GM23338 (cell line): ENCODE results near the gene SCYGR2. TPM values are rescaled to one million over a fixed set of nuclear protein-coding genes. Genes with fewer than 3 reads are reported as not detected.
A peak's percentile ranks its signal among the peaks of the same experiment; 100 is the strongest.

Source experiments
- ATAC-seq: fragments of 200-7000 bp; cut with Tn5 transposase; 3 replicates; pipeline ENCODE4 v1.9.1; 2020
- DNase-seq: peaks from one replicate; pipeline ENCODE4 v3.0.0-alpha.2; 2015; ENCODE audit warnings: low spot score
- H2AFZ ChIP-seq: fragments of 200-600 bp; sonication (generic); 2 replicates; pipeline ENCODE4 v1.8.0; 2016; ENCODE audit warnings: antibody characterized with exemption, mild to moderate bottlenecking, moderate library complexity
- H3F3A ChIP-seq: fragments of 200-600 bp; sonication (generic); replicated peaks from 2 replicates; pipeline ENCODE4 v1.8.0; 2017; ENCODE audit warnings: antibody characterized with exemption, mixed run types, low read depth
- H3K27ac ChIP-seq: fragments of 200-600 bp; sonication (generic); 2 replicates; pipeline ENCODE4 v1.6.1; 2016; ENCODE audit warnings: low read depth
- H3K27me3 ChIP-seq: fragments of 200-600 bp; sonication (generic); 2 replicates; pipeline ENCODE4 v1.8.0; 2016; ENCODE audit warnings: mild to moderate bottlenecking, mixed run types, moderate library complexity; ENCODE audit not compliant: insufficient read depth
- H3K36me3 ChIP-seq: fragments of 200-600 bp; sonication (generic); 2 replicates; pipeline ENCODE4 v1.8.0; 2016; ENCODE audit warnings: mild to moderate bottlenecking; ENCODE audit not compliant: insufficient read depth
- H3K4me1 ChIP-seq: fragments of 200-600 bp; sonication (generic); 2 replicates; pipeline ENCODE4 v1.8.0; 2016; ENCODE audit warnings: mild to moderate bottlenecking, moderate library complexity; ENCODE audit not compliant: insufficient read depth
- H3K4me2 ChIP-seq: fragments of 200-600 bp; sonication (generic); 2 replicates; pipeline ENCODE4 v1.7.1; 2017; ENCODE audit warnings: mixed run types
- H3K4me3 ChIP-seq: fragments of 200-600 bp; sonication (generic); 2 replicates; pipeline ENCODE4 v1.6.1; 2016; ENCODE audit warnings: mixed run types
- H3K79me2 ChIP-seq: fragments of 200-600 bp; sonication (generic); replicated peaks from 2 replicates; pipeline ENCODE4 v1.8.0; 2017; ENCODE audit warnings: mild to moderate bottlenecking; ENCODE audit not compliant: insufficient read depth
- H3K9me2 ChIP-seq: fragments of 200-600 bp; sonication (generic); 2 replicates; pipeline ENCODE4 v1.8.0; 2017; ENCODE audit not compliant: insufficient read depth
- H4K20me1 ChIP-seq: fragments of 200-600 bp; sonication (generic); replicated peaks from 2 replicates; pipeline ENCODE4 v1.8.0; 2017; ENCODE audit warnings: mild to moderate bottlenecking; ENCODE audit not compliant: insufficient read depth
- H3K27ac Mint-ChIP-seq: 2 replicates; pipeline ENCODE4 v1.8.0; 2020; ENCODE audit warnings: inconsistent platforms, mild to moderate bottlenecking, moderate library complexity, mixed read lengths
- H3K27me3 Mint-ChIP-seq: 3 replicates; pipeline ENCODE4 v1.8.0; 2022; ENCODE audit warnings: low read depth, mild to moderate bottlenecking, moderate library complexity, mixed read lengths, inconsistent platforms; ENCODE audit not compliant: insufficient read depth, poor library complexity
- H3K36me3 Mint-ChIP-seq: 3 replicates; pipeline ENCODE4 v1.8.0; 2021; ENCODE audit warnings: low read depth, mild to moderate bottlenecking, inconsistent platforms, moderate library complexity, mixed read lengths
- H3K4me1 Mint-ChIP-seq: 3 replicates; pipeline ENCODE4 v1.8.0; 2020; ENCODE audit warnings: mild to moderate bottlenecking, inconsistent platforms, mixed read lengths
- H3K4me3 Mint-ChIP-seq: 3 replicates; pipeline ENCODE4 v1.8.0; 2021; ENCODE audit warnings: moderate library complexity, mild to moderate bottlenecking, inconsistent platforms, mixed read lengths
- H3K9me3 Mint-ChIP-seq: 3 replicates; pipeline ENCODE4 v1.8.0; 2020; ENCODE audit warnings: moderate library complexity, mild to moderate bottlenecking, inconsistent platforms, mixed read lengths
- CTCF ChIP-seq, 2 experiments: fragments of 200-600 bp in 1 of 2; sonication (generic) in 1 of 2; conservative IDR thresholded peaks; 2 replicates each; pipeline versions ENCODE4 v1.5.1 to v1.6.1; 2016 to 2017; ENCODE audit warnings: antibody characterized with exemption in 2 of 2, low read depth in 2 of 2, mild to moderate bottlenecking in 2 of 2, moderate library complexity in 1 of 2
- EZH2 ChIP-seq: fragments of 200-600 bp; sonication (generic); IDR thresholded peaks from one replicate; pipeline ENCODE4 v1.8.0; 2017; ENCODE audit warnings: antibody characterized with exemption, mild to moderate bottlenecking, low read depth; ENCODE audit not compliant: unreplicated experiment
- REST ChIP-seq: IDR thresholded peaks from one replicate; pipeline ENCODE4 v1.6.1; 2018; ENCODE audit warnings: antibody characterized with exemption; ENCODE audit not compliant: unreplicated experiment
- STAT1 ChIP-seq: IDR thresholded peaks from one replicate; pipeline ENCODE4 v1.6.1; 2016; ENCODE audit warnings: antibody characterized with exemption; ENCODE audit not compliant: unreplicated experiment
- ZNF114 ChIP-seq: fragments of 250-450 bp; sonication (Bioruptor Pico); IDR thresholded peaks from 2 replicates; pipeline ENCODE4 v1.5.0; 2020; ENCODE audit warnings: mild to moderate bottlenecking, moderate library complexity
- polyA plus RNA-seq: library from polyadenylated mRNA; unstranded; fragments of >200 nt; fragmentation: Nextera tagmentation; extraction: Ambion mirVana; gene quantifications from 2 replicates; pipeline ENCODE4 v1.2.1, GENCODE V29; 2016
- total RNA-seq: library from RNA; depleted of rRNA; stranded (reverse); fragments of >200 nt; shearing (Covaris generic); gene quantifications from 2 replicates; pipeline ENCODE4 v1.2.3, GENCODE V29; 2014
- TF ChIP-seq, protein P1 (sequence below): fragments of 250-450 bp; sonication (Bioruptor Pico); IDR thresholded peaks from 2 replicates; pipeline ENCODE4 v1.5.0; 2020; ENCODE audit warnings: mild to moderate bottlenecking, moderate library complexity

Gene SCYGR2
- total and polyA plus RNA-seq, 2 experiments from 2014 or later, result not detected

DNA sequence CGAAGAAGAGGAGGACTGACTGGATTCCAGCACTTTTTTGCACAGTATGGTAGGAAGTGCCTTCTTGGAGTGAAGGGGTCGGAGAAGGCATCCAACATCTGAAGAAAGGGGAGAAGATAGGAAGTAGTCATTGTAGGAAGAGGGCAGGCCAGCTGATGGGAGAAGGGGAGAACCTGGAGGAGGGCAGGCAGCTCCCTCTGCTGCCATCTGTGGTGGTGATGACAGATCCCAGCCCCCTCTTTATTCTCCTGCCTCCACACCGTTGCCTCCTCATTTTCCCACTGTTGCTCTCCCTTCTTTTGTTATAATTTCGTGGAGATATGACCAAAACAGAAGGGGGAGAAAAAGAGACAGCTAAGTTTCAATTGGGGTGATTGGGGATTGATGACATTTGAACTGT, 2.9 kb upstream of the SCYGR2 start (continued):
- TF ChIP-seq, protein P1, sequence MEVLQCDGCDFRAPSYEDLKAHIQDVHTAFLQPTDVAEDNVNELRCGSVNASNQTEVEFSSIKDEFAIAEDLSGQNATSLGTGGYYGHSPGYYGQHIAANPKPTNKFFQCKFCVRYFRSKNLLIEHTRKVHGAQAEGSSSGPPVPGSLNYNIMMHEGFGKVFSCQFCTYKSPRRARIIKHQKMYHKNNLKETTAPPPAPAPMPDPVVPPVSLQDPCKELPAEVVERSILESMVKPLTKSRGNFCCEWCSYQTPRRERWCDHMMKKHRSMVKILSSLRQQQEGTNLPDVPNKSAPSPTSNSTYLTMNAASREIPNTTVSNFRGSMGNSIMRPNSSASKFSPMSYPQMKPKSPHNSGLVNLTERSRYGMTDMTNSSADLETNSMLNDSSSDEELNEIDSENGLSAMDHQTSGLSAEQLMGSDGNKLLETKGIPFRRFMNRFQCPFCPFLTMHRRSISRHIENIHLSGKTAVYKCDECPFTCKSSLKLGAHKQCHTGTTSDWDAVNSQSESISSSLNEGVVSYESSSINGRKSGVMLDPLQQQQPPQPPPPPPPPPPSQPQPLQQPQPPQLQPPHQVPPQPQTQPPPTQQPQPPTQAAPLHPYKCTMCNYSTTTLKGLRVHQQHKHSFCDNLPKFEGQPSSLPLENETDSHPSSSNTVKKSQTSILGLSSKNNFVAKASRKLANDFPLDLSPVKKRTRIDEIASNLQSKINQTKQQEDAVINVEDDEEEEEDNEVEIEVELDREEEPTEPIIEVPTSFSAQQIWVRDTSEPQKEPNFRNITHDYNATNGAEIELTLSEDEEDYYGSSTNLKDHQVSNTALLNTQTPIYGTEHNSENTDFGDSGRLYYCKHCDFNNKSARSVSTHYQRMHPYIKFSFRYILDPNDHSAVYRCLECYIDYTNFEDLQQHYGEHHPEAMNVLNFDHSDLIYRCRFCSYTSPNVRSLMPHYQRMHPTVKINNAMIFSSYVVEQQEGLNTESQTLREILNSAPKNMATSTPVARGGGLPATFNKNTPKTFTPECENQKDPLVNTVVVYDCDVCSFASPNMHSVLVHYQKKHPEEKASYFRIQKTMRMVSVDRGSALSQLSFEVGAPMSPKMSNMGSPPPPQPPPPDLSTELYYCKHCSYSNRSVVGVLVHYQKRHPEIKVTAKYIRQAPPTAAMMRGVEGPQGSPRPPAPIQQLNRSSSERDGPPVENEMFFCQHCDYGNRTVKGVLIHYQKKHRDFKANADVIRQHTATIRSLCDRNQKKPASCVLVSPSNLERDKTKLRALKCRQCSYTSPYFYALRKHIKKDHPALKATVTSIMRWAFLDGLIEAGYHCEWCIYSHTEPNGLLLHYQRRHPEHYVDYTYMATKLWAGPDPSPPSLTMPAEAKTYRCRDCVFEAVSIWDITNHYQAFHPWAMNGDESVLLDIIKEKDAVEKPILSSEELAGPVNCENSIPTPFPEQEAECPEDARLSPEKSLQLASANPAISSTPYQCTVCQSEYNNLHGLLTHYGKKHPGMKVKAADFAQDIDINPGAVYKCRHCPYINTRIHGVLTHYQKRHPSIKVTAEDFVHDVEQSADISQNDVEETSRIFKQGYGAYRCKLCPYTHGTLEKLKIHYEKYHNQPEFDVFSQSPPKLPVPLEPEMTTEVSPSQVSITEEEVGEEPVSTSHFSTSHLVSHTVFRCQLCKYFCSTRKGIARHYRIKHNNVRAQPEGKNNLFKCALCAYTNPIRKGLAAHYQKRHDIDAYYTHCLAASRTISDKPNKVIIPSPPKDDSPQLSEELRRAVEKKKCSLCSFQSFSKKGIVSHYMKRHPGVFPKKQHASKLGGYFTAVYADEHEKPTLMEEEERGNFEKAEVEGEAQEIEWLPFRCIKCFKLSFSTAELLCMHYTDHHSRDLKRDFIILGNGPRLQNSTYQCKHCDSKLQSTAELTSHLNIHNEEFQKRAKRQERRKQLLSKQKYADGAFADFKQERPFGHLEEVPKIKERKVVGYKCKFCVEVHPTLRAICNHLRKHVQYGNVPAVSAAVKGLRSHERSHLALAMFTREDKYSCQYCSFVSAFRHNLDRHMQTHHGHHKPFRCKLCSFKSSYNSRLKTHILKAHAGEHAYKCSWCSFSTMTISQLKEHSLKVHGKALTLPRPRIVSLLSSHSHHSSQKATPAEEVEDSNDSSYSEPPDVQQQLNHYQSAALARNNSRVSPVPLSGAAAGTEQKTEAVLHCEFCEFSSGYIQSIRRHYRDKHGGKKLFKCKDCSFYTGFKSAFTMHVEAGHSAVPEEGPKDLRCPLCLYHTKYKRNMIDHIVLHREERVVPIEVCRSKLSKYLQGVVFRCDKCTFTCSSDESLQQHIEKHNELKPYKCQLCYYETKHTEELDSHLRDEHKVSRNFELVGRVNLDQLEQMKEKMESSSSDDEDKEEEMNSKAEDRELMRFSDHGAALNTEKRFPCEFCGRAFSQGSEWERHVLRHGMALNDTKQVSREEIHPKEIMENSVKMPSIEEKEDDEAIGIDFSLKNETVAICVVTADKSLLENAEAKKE, result no peak
- peak in 1 of 2 experiments; percentile 42; a peak in 2 of 4 replicates for TF ChIP-seq CTCF (conservative IDR thresholded peaks at IDR 0.05; ENCODE audit: low read depth in 2 of 2)

GRCh38 chr2:227597036-227597435, 1.7 kb upstream of the SCYGR2 start:
- H3K4me1 ChIP-seq, result peaks cover 10% of the 10 kb centered on the region; the same call in 1 of the 2 replicates
- H3K9me3 Mint-ChIP-seq, result no peaks in the 10 kb centered on the region; the same call in 2 of the 3 replicates
- peaks cover 14% of the 10 kb centered on the region; the same call in 2 of the 3 replicates for H3K4me1 Mint-ChIP-seq
- H4K20me1 ChIP-seq, result no peaks in the 10 kb centered on the region
- H3K36me3 ChIP-seq, result no peaks in the 10 kb centered on the region
- H3K27ac ChIP-seq, result no peak overlapping the region
- no peak overlapping the region for H3K27ac Mint-ChIP-seq
- H2AFZ ChIP-seq, result no peak overlapping the region
- no peaks in the 10 kb centered on the region for H3F3A ChIP-seq
- peaks cover 4% of the 10 kb centered on the region for H3K27me3 Mint-ChIP-seq
- H3K9me2 ChIP-seq, result peaks cover 6% of the 10 kb centered on the region; the same call in 1 of the 2 replicates
- H3K4me3 ChIP-seq, result no peak overlapping the region
- ATAC-seq (no peak), DNase-seq (no peak)
- no peak overlapping the region for H3K4me3 Mint-ChIP-seq
- H3K36me3 Mint-ChIP-seq, result no peaks in the 10 kb centered on the region
- no peak overlapping the region for H3K4me2 ChIP-seq
- no peaks in the 10 kb centered on the region for H3K27me3 ChIP-seq
- H3K79me2 ChIP-seq, result no peaks in the 10 kb centered on the region
- TF ChIP-seq EZH2 (no peak), STAT1 (no peak), ZNF114 (CRISPR knock-in tag) (no peak), REST (no peak)
